OCI-LY3 (cell line): ENCODE measurements around the gene TRIM63.

Experiments
- EZH2phosphoT487 ChIP-seq: fragments of 200-600 bp; shearing (Covaris generic); IDR thresholded peaks from 2 replicates; pipeline ENCODE4 v1.6.1; 2018; ENCODE audit warnings: antibody characterized with exemption, mixed run types, low read depth
- TF ChIP-seq, protein P1 (sequence below): fragments of 200-600, 300-600 bp; sonication (generic); IDR thresholded peaks from 2 replicates; pipeline ENCODE4 v1.5.1; 2014; ENCODE audit warnings: antibody characterized with exemption, low read length, low read depth

DNA sequence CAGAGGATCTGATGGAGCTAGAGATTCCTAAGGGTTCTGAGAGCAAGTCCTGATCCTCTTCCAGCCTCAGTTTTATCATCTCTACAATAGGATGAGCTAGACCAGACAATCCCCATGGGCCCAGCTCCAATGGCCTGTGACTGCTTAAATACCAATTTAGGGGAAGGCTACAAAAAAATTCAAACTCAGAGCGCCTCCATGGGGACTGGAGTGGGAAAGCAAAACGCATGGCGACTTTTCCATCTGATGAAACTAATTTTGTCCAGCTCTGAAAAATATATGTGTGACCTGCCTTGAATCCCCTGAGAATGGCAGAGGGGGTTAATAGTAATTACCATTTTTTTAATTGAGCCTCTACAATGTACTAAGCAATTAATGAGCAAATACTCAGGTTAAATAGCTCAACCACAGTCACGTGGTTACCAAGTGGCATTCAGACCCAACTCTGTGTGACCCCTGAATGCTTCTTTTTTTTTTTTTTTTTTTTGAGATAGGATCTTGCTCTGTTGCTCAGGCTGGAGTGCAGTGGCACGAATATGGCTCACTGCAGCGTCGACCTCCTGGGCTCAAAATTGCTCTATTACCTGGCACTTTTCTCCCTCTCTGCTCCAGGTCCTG, 37.5 kb downstream of the TRIM63 start:
- TF ChIP-seq, protein P1, sequence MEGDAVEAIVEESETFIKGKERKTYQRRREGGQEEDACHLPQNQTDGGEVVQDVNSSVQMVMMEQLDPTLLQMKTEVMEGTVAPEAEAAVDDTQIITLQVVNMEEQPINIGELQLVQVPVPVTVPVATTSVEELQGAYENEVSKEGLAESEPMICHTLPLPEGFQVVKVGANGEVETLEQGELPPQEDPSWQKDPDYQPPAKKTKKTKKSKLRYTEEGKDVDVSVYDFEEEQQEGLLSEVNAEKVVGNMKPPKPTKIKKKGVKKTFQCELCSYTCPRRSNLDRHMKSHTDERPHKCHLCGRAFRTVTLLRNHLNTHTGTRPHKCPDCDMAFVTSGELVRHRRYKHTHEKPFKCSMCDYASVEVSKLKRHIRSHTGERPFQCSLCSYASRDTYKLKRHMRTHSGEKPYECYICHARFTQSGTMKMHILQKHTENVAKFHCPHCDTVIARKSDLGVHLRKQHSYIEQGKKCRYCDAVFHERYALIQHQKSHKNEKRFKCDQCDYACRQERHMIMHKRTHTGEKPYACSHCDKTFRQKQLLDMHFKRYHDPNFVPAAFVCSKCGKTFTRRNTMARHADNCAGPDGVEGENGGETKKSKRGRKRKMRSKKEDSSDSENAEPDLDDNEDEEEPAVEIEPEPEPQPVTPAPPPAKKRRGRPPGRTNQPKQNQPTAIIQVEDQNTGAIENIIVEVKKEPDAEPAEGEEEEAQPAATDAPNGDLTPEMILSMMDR: peak; percentile 16; the same call in 1 of the 2 replicates
- TF ChIP-seq EZH2phosphoT487: no peak
